ENCODE data around the gene ARL3. TPM values are rescaled to one million over a fixed set of nuclear protein-coding genes. Genes with fewer than 3 reads are reported as not detected.

The ARL3 gene
- polyA plus RNA-seq, 5 donors, result 20.5 to 23.5 (median 22.6) TPM

DNA sequence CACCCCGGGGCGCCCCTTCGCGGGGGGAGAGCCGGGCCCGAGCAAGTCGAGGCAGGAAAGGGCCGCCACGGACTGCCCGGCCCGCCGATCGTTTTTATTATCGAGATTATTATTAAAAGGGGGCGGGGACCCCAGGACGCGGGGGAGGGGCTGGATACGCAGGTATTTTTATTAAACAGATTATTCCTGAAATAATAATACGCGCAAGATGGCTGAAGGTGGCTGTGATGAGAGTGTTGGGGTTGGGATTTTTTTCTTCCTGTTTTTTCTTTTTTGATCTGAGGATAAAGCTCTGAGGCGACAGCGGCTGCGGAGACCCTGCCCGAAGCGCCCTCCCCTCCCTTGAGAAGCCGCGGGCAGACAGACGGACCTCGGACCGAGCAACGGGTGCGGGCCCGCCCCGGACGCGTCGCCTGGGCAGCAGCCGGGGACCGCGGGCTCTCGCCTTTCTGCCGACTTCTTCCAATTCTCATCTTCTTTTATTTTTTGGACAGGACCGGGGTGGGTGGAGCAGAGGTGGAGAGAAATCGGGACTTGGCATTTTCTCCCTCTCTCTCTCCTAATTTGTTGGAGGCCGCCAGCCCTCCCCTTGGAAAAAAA lies 71.4 kb downstream of the ARL3 start:
- DNase-seq, result peak; percentile 82 to 85

DNA sequence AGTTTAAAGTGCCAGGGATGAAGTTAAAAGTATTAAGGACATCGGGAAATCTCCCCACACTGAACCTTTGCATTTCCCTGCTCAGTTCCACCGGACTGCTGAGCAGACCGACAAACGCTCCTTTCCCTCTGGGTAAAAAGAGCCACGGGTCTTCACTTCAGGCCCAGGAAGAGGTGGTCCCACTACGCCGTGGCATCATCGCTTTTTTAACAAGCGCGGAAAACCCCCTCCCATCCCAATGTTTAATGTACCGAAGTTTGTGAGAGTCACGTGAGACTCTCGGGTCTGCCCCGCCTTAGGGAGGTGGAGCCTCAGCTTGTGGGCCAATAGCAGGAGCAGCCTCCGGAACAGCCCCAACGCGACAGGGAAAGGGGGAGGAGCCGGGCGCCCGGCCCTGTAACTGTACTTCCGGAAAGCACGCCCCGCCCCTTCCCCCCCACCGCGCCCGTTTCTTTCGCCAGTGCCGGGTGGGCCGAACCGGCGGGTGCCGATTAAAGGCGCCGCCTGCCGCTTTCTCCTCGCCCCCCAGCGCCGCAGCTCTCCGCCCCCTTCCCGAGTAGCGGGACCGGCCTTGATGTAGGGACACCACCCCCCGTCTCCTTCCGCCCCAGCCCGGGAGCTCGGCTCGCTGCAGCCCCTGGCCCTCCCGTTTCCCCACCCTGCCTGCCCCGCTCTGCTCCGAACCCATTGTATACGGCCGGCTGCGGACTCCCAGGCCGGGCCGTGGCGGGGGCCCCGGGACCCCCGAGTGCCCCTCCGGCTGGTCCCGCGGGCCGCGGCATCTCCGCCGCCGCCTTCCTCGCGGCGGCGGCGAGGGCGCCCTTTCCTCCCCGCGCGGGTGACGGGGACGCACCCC lies 72.1 kb downstream of the ARL3 start:
- DNase-seq, result peak; percentile 97 to 98

GRCh38 chr10:102641402-102641801 lies 72.8 kb downstream of the ARL3 start:
- DNase-seq, result no peak

- no peak for DNase-seq
These were observed 74.7 kb downstream of the ARL3 start for GRCh38 chr10:102639537-102639936.

DNA sequence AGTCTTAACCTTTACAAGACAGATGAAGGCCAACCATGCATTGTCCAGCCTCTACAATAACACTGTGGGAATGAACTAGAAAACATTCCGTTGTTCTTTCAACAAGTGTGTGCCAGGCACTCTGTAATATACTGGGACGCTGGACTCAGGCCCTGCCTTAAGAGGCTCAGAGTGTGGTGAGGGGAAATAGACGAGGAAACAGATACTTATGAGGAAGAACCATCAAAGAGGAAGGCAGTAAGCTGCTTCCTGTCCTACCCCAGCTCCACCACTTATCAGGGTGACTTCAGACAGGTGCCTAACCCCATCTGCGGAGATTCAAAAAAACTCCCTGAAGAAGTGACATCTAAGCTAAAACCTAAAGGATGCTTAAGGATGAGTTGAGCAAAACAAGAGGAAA lies 78.8 kb downstream of the ARL3 start:
- no peak for DNase-seq

GRCh38 chr10:102634686-102635085 lies 79.5 kb downstream of the ARL3 start:
- no peak for DNase-seq

DNA sequence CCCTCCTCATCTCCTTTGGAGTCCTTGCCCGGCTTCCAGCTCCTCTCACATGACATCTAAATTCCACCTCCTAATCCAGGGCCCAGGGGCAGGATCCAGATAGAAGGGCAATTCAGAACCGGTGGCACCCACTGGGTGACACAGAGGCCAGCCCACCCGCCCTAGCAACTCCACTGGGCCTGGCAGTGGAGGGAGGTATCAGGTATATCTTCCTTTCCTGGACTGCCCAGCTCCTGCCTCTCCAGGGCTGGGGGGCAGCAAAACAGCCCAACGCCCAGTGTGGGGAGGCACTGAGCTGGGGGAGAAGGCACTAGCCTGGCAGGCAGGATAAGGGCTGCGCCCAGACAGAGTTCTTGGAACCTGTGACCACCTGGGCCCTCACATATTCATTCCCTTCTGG lies 80.3 kb downstream of the ARL3 start:
- DNase-seq, result no peak

GRCh38 chr10:102633287-102633686 lies 80.9 kb downstream of the ARL3 start:
- DNase-seq, result peak in 1 of 2 donors; percentile 56

DNA sequence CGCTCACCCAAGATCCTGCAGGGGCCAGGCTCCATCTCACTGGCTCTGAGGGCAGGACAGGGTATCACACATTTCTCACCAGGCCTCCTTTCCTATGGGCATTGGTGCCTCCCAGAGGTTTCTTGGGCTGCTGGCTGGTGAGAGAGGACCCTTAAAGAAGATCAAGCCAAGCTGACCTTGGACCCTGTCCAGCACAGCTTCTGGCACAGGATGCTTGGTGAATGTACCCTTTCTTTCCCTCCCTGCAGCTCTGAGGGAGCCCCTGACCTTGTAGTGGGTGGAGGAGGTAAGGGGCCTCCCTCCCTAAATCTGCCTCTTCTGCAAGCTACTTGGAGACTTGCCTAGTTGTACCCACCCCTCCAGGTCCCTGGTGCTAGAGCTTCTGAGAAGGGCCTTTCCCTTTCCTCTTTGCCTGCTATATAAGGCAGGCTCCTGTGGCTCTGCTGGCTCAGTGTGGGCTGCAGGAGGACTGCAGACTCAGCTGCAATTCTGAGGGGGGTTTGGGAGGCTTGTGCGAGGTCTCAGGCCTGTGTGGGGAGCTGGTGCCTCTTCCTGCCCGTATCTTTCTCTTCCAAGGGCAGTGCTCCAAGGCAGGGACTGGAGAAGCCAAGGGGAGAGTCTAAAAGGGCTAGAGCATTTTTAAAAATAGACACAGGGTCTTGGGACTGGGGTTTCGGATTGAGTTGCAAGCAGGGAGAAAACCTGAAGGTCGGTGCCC lies 81.6 kb downstream of the ARL3 start:
- DNase-seq, result peak; percentile 72 to 80

DNA sequence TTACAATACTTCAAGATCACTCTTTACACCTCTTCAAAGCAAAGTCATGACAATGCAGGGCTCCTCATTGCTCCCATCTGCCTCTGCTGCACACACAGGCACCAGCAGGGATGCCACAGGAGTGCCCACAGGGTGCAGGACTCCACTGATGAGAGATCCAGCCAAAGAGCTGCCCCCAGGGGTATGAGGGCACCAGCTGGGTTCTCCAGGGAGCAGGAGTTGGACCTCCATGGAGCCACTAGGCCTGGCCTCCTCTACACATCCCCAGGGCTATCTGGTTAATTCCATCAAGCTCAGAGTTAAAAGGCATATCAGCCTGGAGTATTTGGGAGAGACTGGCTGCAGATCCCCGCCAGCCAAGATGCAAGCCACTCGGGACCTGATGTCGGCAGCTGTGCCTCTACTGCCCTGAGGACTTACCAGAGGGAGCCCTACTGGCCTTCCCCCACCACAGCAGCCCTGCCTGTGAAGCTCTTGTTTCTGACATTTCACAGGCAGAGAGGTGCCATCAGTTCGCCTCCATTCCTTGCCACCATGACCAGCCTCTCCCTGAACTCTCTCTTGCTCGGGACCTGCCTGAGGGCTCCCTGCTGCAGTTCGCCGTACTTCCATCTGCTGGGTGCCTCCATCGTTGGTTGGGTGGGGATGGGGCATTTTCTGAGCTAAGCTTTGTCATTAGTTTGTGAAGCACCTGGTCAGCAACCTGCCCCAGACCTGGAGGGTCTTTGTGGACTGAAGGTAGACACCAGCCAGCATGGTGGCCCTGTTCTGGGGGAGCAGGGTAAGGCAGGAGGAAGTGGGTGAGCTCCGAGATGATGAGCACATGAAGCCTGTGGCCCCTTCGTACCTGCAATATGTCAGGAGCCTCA lies 82.4 kb downstream of the ARL3 start:
- no peak for DNase-seq

- no peak for DNase-seq
These were observed 83.5 kb downstream of the ARL3 start for GRCh38 chr10:102630663-102631062.

DNA sequence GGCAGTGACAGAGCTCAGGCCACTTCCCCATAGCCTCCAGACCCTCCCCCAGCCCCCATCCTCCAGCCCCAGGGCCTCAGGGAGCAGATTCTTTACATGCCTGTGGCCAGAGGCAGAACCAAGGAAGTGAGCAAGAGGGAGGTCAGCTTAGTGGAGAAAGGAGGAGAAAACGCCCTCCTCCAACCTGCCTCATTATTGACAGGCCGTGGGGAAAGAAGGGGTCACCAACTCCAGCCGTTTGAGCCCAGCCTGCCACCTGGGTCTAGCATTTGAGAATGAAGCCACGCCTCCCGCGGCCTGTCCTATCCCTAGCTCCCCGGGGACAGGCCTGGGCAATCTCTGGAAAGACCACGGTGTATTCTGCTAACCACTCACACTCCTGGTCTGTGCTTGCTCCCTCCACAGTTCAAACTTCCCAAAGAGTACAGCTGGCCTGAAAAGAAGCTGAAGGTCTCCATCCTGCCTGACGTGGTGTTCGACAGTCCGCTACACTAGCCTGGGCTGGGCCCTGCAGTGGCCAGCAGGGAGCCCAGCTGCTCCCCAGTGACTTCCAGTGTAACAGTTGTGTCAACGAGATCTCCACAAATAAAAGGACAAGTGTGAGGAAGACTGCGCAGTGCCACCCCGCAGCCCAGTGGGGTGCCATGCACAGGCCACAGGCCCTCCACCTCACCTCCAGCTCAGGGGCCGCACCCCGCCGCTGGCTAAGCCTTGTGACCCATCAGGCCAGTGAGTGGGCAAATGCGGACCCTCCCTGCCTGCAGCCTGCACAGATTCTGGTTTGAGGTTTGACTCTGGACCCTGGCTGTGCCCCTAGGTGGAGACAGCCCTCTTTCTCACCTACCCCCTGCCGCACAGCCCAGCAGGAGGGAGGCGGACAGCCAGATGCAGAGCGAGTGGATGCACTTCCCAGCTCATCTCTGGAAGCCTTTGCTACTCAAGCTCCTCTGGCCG lies 84.3 kb downstream of the ARL3 start:
- no peak for DNase-seq

GRCh38 chr10:102628451-102628911 lies 85.7 kb downstream of the ARL3 start:
- DNase-seq, result peak in 1 of 2 donors; percentile 63

DNA sequence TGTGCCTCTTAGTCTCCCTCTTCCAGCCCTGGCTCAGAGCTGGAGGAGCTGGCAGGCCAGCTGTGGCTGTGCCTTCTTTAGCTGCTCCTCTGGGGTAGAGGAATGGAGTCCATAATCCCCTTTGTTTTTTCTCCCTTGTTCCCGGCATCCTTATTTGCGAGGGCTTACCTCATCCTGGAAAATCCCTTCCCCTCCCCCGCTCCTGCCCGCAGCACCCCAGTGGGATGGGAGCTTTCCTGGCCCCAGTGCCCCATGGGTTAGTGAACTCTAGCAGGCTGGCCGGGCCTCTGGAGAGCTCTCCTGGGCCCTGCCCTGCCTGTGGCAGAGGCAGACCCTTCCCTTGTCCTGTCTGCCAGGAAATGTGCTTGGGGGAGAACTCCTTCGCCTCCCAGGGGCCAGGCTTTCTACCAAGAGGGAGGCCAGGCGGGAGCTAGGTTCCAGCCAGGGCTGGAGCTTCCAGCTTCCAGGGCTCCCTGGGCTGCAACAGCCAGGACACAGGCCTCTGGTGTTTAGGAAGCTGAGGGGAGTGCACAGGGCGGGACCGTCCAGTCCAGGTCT lies 86.4 kb downstream of the ARL3 start:
- DNase-seq, result no peak

DNA sequence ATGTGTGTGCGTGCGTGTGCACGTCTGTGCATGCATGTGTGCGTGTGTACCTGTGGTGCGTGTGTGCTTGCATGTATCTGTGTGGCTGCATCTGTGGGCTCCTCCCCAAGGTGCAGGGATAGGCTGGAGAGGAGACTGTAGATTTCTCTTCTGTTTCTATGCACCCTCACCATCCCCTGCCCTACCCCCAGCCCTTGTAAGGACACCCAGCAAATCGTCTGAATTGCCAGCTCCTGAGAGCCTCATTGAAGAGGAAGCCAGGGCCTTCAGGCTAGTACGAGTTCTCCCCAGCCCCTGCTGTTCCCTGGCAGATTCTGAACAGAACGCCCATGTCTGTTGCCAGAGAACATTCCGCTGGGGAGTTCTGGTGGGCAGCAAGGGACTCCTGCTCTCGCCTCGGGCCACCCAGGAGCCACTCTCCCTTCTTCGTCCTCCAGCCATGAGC lies 86.9 kb downstream of the ARL3 start:
- no peak for DNase-seq

GRCh38 chr10:102626026-102626685 lies 88.0 kb downstream of the ARL3 start:
- no peak for DNase-seq

DNA sequence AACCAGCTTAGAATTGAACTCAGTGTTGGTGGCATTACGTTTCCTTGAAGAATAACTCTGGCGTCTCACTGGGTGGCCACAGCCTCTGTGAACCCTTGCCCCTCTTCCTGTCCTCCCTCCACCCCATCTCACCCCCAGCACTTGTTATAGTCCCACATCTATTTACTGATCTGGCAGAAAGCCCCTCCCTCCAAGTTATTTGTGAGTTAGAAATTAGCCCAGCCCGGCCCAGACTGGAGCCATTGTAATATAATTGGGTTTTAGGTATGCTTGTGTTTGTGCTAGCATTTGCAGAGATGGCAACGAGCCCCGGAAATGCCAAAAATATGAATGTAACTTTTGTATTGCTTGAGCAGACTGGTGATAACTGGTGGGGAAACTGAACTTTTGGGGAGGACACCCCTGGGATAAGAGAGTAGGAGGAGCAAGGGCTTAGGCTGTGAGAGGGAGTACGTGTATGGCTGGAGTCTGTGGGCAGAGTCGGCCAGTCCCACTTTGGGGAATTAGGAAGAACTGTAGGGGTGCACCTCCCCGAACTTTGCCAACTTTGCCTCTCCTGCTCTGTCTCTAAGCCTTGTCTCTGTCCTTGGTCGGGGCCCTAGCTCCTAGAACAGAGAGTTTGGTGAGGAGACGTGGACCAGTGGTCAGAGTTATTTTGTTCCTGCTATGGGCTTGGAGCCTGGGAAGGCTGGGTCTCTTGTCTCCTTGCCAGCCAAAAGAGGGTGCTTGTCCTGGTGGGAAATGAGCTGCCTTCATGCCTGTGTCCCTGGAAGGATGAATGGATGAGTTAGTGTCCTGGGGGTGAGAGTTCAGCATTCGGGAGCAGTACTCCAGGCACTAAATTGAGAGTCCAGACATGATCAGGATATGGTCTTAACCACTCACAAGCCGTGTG lies 89.2 kb downstream of the ARL3 start:
- DNase-seq, result no peak

- DNase-seq, result no peak
These were observed 90.1 kb downstream of the ARL3 start for GRCh38 chr10:102624094-102624493.
